K562 (cell line): ENCODE data around the gene ARNT2. TPM values are rescaled to one million over a fixed set of nuclear protein-coding genes. Genes with fewer than 3 reads are reported as not detected.

Experiments used
- ATAC-seq: fragments of 200-7000 bp; cut with Tn5 transposase; 3 replicates; pipeline ENCODE4 v1.9.1; 2020; ENCODE audit warnings: moderate library complexity
- BruUV-seq: library from RNA; stranded (reverse); fragments of 400-500 nt; replicated peaks from 2 replicates; lab custom pipeline; 2021; lab: Mats Ljungman, UMichigan
- CTCF ChIA-PET: fragments of 300-600 bp; formaldehyde crosslinking; extraction: SDS; loops from one replicate; lab custom pipeline; 2021; ENCODE audit warnings: low intra/inter-chr PET ratio; lab: Yijun Ruan, JAX
- POLR2A ChIA-PET: fragments of 300-600, 350-650 bp; sonication (Branson Sonifier 250); formaldehyde crosslinking; extraction: SDS; loops from one replicate; lab custom pipeline; 2021; ENCODE audit warnings: antibody characterized with exemption, inconsistent platforms; lab: Yijun Ruan, JAX
- DNase-seq, 4 experiments: peaks; one replicate each; pipeline versions ENCODE4 v3.0.0 to v3.0.0-alpha.2; 2011 to 2018; ENCODE audit warnings: low spot score in 3 of 4, mixed read lengths in 3 of 4; ENCODE audit errors: extremely low read depth in 1 of 4
- FAIRE-seq: peaks from 2 replicates; lab custom pipeline; 2011; peaks lifted over from hg19 to GRCh38; lab: Jason Lieb, UNC
- H2AFZ ChIP-seq: 2 replicates; pipeline ENCODE4 v1.6.0; 2011; ENCODE audit warnings: low read depth, low read length, control low read depth, inconsistent platforms
- H3K27ac ChIP-seq: fragments of 200-600 bp; 3 replicates; pipeline ENCODE4 v1.8.0; 2011; ENCODE audit warnings: low read depth, mild to moderate bottlenecking, control low read depth, inconsistent platforms, low read length, moderate library complexity, mixed read lengths; ENCODE audit errors: extremely low read depth
- H3K27me3 ChIP-seq, 2 experiments: fragments of 300-600 bp in 1 of 2; 2 replicates in 1 of 2; 3 replicates in 1 of 2; pipeline versions ENCODE4 v1.6.0 to v1.8.0; 2011; ENCODE audit warnings: inconsistent platforms in 2 of 2, low read length in 2 of 2, mild to moderate bottlenecking in 1 of 2, mixed read lengths in 1 of 2, moderate library complexity in 1 of 2; ENCODE audit not compliant: control insufficient read depth in 2 of 2, insufficient read depth in 2 of 2
- H3K36me3 ChIP-seq: fragments of 300-600 bp; 3 replicates; pipeline ENCODE4 v1.8.0; 2011; ENCODE audit warnings: mild to moderate bottlenecking, low read length, inconsistent platforms; ENCODE audit not compliant: control insufficient read depth, insufficient read depth
- H3K4me1 ChIP-seq, 2 experiments: fragments of 200-600 bp in 1 of 2; replicated peaks in 1 of 2; 2 replicates in 1 of 2; 3 replicates in 1 of 2; pipeline versions ENCODE4 v1.5.1 to v1.8.0; 2011; ENCODE audit warnings: inconsistent platforms in 2 of 2, low read length in 2 of 2, mild to moderate bottlenecking in 1 of 2, mixed read lengths in 1 of 2, moderate library complexity in 1 of 2; ENCODE audit not compliant: control insufficient read depth in 2 of 2, insufficient read depth in 2 of 2
- H3K4me2 ChIP-seq: 2 replicates; pipeline ENCODE4 v1.6.1; 2011; ENCODE audit warnings: low read length, control low read depth, inconsistent platforms, mixed read lengths; ENCODE audit not compliant: insufficient read depth
- H3K4me3 ChIP-seq: fragments of 200-600 bp; sonication (generic), shearing (Covaris generic); 2 replicates; pipeline ENCODE4 v1.5.1; 2016; ENCODE audit warnings: control low read depth, inconsistent platforms
- H3K79me2 ChIP-seq: fragments of 200-600 bp; 3 replicates; pipeline ENCODE4 v1.8.0; 2011; ENCODE audit warnings: low read length, inconsistent platforms; ENCODE audit not compliant: control insufficient read depth, insufficient read depth
- H3K9ac ChIP-seq, 2 experiments: 2 replicates each; pipeline versions ENCODE4 v1.6.0 to v1.6.1; 2011; ENCODE audit warnings: low read depth in 2 of 2, low read length in 2 of 2, control low read depth in 1 of 2, inconsistent platforms in 1 of 2, mild to moderate bottlenecking in 1 of 2, mixed read lengths in 1 of 2; ENCODE audit not compliant: insufficient read depth in 1 of 2
- H3K9me1 ChIP-seq: one replicate; pipeline ENCODE4 v1.6.0; 2011; ENCODE audit warnings: inconsistent platforms, mild to moderate bottlenecking, low read length, moderate library complexity; ENCODE audit not compliant: control insufficient read depth, insufficient read depth
- H3K9me3 ChIP-seq: replicated peaks from 2 replicates; pipeline ENCODE4 v1.5.1; 2011; ENCODE audit warnings: low read depth, low read length, inconsistent platforms; ENCODE audit not compliant: control insufficient read depth, insufficient read depth
- H4K20me1 ChIP-seq: replicated peaks from 2 replicates; pipeline ENCODE4 v1.6.1; 2011; ENCODE audit warnings: low read length, inconsistent platforms, mixed read lengths; ENCODE audit not compliant: control insufficient read depth, insufficient read depth
- CEBPB ChIP-seq: fragments of 450-650 bp; IDR thresholded peaks from 2 replicates; pipeline ENCODE4 v1.6.1; 2016; ENCODE audit warnings: missing genetic modification characterization, missing compliant biosample characterization
- CHD1 ChIP-seq: fragments of 200-600 bp; sonication (generic); IDR thresholded peaks from one replicate; pipeline ENCODE4 v1.6.1; 2012; ENCODE audit warnings: mild to moderate bottlenecking, moderate library complexity, low read length, inconsistent platforms
- NR4A1 ChIP-seq, 2 experiments: fragments of 250-450 bp in 1 of 2; fragments of 450-650 bp in 1 of 2; sonication (Bioruptor Pico) in 1 of 2; IDR thresholded peaks; 2 replicates each; pipeline versions ENCODE4 v1.4.0 to v1.6.1; 2016 to 2020; ENCODE audit warnings: mild to moderate bottlenecking in 2 of 2, missing compliant biosample characterization in 1 of 2, missing genetic modification characterization in 1 of 2, moderate library complexity in 1 of 2
- WGBS: fragments of 100-300 bp; shearing (Covaris generic); methylation state at CpG from one replicate; pipeline ENCODE4 v1.1.6; 2016; ENCODE audit warnings: low coverage, mixed read lengths; ENCODE audit not compliant: insufficient coverage; ENCODE audit errors: missing lambda C conversion rate; 5-methylcytosine and 5-hydroxymethylcytosine counted together
- in situ Hi-C: fragments of 300-500 bp; cut with MboI; formaldehyde crosslinking; loops from 4 replicates; pipeline ENCODE4 v1.15.0; 2018; ENCODE audit warnings: inconsistent platforms, mixed read lengths
- intact Hi-C: fragments of 100-400 bp; cut with micrococcal nuclease; formaldehyde crosslinking; loops from 2 replicates; pipeline ENCODE4 v1.14.2; 2022
- polyA plus RNA-seq, 8 experiments: library from polyadenylated mRNA; depleted of rRNA in 4 of 8; stranded (reverse) in 5 of 8; unstranded in 3 of 8; fragments of >200 nt; fragmentation: Nextera tagmentation in 2 of 8; fragmentation: Illumina TruSeq in 1 of 8; extraction: Ambion mirVana in 2 of 8; extraction: Trizol in 1 of 8; gene quantifications; 2 replicates each; pipeline versions ENCODE4 v1.2.1 to v1.2.3, GENCODE V29; 2011 to 2014; ENCODE audit warnings: inconsistent platforms in 1 of 8, missing spikeins in 1 of 8
- total RNA-seq, 7 experiments: library from RNA; depleted of rRNA in 6 of 7; stranded (reverse); fragments of >200 nt in 6 of 7; fragmentation: Illumina TruSeq in 2 of 7; extraction: Trizol in 2 of 7; gene quantifications; 2 replicates each; pipeline versions ENCODE4 v1.2.1 to v1.2.3, GENCODE V29; 2011 to 2021; ENCODE audit warnings: low replicate concordance in 1 of 7
- TF ChIP-seq, protein P1 (sequence below), 3 experiments: IDR thresholded peaks in 2 of 3; conservative IDR thresholded peaks in 1 of 3; 2 replicates each; pipeline ENCODE4 v1.5.1; 2011 to 2012; ENCODE audit warnings: low read length in 3 of 3, mild to moderate bottlenecking in 3 of 3, control low read depth in 2 of 3, improper control_type of control experiment in 1 of 3, inconsistent platforms in 1 of 3, low read depth in 1 of 3, mixed read lengths in 1 of 3, moderate library complexity in 1 of 3; ENCODE audit not compliant: insufficient read depth in 2 of 3

ARNT2 gene
- total and polyA plus RNA-seq, 9 of the 15 experiments (the other 6 are each of a cell fraction or from before 2014, with no cell fraction given): 0.01 TPM; not detected in 8

DNA sequence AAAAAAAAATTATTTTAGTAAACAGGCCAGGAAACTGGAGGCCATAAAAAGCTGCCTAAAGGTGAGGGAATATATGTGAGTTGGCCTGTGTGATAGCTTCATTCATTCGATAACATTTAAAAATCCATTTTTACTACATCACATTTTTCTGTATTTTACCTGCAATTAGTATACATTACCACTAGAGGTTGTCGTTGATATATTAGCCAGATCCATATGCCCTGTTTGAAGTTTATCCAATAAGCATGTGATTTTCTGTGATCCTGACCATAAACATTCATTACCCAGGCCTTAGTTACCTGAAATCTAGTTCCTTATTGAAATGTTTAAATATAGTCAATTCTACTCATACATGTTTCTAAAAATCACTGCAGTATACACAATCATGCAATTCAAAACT lies 71.4 kb downstream of the ARNT2 start:
- Histone ChIP-seq H3K4me2 (no peak overlapping the region), H3K4me1 (no peaks in the 10 kb centered on the region), H3K27ac (no peak overlapping the region), H3K9me3 (no peaks in the 10 kb centered on the region), H3K4me3 (no peak overlapping the region), H3K36me3 (no peaks in the 10 kb centered on the region), H3K27me3 (no peaks in the 10 kb centered on the region), H4K20me1 (no peaks in the 10 kb centered on the region), H3K79me2 (no peaks in the 10 kb centered on the region), H3K9me1 (no peaks in the 10 kb centered on the region), H3K9ac (no peak overlapping the region), H2AFZ (no peak overlapping the region)
- intact Hi-C loops (no loop called here), in situ Hi-C loops (no loop called here)
- TF ChIP-seq, protein P1, sequence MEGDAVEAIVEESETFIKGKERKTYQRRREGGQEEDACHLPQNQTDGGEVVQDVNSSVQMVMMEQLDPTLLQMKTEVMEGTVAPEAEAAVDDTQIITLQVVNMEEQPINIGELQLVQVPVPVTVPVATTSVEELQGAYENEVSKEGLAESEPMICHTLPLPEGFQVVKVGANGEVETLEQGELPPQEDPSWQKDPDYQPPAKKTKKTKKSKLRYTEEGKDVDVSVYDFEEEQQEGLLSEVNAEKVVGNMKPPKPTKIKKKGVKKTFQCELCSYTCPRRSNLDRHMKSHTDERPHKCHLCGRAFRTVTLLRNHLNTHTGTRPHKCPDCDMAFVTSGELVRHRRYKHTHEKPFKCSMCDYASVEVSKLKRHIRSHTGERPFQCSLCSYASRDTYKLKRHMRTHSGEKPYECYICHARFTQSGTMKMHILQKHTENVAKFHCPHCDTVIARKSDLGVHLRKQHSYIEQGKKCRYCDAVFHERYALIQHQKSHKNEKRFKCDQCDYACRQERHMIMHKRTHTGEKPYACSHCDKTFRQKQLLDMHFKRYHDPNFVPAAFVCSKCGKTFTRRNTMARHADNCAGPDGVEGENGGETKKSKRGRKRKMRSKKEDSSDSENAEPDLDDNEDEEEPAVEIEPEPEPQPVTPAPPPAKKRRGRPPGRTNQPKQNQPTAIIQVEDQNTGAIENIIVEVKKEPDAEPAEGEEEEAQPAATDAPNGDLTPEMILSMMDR (IDR thresholded peaks at IDR 0.05 in 2 of 3, conservative IDR thresholded peaks at IDR 0.05 in 1 of 3; ENCODE audit: insufficient read depth in 2 of 3, low read depth in 1 of 3, low read length in 3 of 3): peak in 2 of 3 experiments; percentile 15 to 21; a peak in 1 of 6 replicates
- TF ChIP-seq CHD1: no peak
- peak in 2 of 4 experiments; percentile 15 to 23 for DNase-seq
- no peak for FAIRE-seq
- WGBS: 0% methylated on average over 2 of the region's 2 CpGs
- POLR2A ChIA-PET: interaction anchor here (0.7 kb wide), 1 partner anchor 14 kb away, joined by 4 read pairs; no protein-coding TSS in a partner anchor
- CTCF ChIA-PET: no interaction called here
- no TSS peak for BruUV-seq
- ATAC-seq: no peak

DNA sequence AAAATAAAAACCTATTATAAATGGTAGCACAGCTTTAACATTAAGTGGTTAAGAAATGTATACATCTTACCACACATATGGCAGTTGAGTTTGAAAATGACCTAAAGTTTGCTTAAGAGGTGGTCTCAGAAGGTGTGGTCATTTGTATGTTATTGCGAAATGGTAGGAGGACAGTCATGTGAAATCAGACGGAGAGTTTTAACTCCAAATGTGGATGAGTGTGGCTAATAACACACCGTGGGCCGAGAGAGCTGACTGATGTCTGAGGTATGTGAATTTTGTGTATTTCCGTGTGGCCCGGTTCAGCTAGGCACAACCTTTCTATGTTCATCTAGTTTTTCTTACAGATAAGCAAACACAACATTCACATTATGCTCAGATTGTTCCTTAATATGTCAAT lies 71.9 kb downstream of the ARNT2 start:
- WGBS: 0% methylated on average over 6 of the region's 6 CpGs
- Histone ChIP-seq H3K27ac (no peak overlapping the region), H3K9me1 (no peaks in the 10 kb centered on the region), H3K36me3 (no peaks in the 10 kb centered on the region), H3K4me2 (no peak overlapping the region), H3K9ac (no peak overlapping the region), H2AFZ (no peak overlapping the region), H4K20me1 (no peaks in the 10 kb centered on the region), H3K79me2 (no peaks in the 10 kb centered on the region), H3K9me3 (no peaks in the 10 kb centered on the region), H3K27me3 (no peaks in the 10 kb centered on the region), H3K4me1 (no peaks in the 10 kb centered on the region), H3K4me3 (no peak overlapping the region)
- peak; percentile 56; the same call in 1 of the 2 replicates for TF ChIP-seq CEBPB (tag)
- no peak for TF ChIP-seq NR4A1 (CRISPR knock-in tag; IDR thresholded peaks at IDR 0.05)
- TF ChIP-seq NR4A1 (tag; IDR thresholded peaks at IDR 0.05): no peak
- ATAC-seq: no peak
- DNase-seq: no peak
- CTCF ChIA-PET: no interaction called here
- no TSS peak for BruUV-seq
- FAIRE-seq: no peak
- in situ Hi-C loops (no loop called here), intact Hi-C loops (no loop called here)
- POLR2A ChIA-PET: interaction anchor here (0.7 kb wide), 2 partner anchors 12 to 14 kb away, joined by 4 to 5 read pairs; no protein-coding TSS in a partner anchor
